NCI-H2081 treated with DMSO at 0.1 percent for 48 hours (cell line): ENCODE data around the gene RGS14.
A peak's percentile ranks its signal among the peaks of the same experiment; 100 is the strongest.
"Not testable (repeated sequence)": the region's sequence is repeated elsewhere in the genome, so short reads cannot be mapped to it uniquely, and the experiment has no call there.

Experiments used
- DNase-seq: peaks from one replicate; lab custom pipeline; 2025; lab: John Stamatoyannopoulos, UW

Gene RGS14

DNA sequence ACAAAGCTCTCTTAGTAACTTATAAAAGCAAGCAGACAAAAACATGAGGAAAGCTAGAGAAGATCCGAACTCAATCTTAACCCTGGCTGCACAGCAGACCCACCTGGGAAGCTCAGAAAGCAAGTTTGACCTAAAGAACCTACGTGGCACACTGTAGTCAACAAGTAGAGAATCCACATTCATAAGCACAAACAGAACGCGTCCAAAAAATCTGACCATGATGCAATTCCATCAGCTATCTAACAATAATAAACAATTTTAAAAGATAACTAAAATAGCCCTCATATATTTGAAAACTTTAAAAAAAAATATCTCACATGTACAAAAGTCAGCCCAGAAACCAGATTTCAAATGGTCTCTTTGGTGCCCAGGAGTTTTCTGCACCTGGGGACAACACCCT, 10.9 kb upstream of the RGS14 start:
- DNase-seq: no peak

DNA sequence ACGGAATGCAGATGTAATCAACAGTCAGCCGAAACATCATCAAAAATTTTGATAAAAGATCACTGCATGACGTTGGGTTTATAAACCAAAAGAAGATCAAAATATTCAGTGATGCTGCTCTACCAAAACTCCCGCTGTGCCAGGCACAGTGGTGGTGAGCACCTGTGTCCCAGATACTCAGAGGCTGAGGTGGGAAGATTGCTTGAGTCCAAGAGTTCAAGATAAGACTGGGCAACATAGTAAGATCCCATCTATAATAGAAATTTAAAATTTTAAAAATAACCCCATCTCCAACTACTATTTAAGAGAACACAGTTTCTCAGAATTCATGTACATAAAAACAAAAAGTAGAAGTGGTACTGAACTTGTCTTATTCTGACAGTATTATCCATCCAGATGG, 10.0 kb upstream of the RGS14 start:
- no peak for DNase-seq

DNA sequence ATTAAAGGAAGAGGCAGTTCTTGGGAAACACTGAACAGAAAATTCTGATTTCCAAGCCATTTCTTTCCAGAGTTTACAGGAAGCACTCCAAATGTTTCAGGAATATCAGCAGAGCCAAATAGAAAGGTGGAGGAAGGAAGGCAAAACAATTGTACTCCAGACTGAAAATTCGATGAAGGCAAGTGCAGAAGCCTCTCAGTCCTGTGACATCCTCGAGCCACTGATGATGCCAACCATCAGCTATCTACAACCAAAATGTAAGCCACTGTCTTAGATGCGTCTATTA, 8.4 kb upstream of the RGS14 start:
- DNase-seq: no peak

DNA sequence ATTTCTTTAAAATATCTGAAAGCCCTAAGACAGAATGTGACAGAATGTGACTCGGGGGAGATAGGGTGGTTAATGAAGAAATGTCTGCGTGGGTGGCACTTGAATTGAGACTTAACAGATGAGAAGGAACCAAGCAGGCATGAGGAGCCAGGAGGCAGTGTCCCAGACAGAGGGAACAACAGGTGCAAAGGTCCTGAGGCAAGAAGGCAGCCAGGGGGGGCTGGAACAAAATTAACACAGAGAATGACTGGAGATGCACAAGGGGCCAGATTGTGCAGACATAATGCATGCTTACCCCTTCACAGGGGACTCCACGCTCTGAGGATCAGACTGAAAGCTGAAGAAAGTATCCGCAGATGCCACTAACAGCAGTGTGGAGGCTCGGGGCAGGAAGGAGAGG, 8.0 kb upstream of the RGS14 start:
- no peak for DNase-seq

DNA sequence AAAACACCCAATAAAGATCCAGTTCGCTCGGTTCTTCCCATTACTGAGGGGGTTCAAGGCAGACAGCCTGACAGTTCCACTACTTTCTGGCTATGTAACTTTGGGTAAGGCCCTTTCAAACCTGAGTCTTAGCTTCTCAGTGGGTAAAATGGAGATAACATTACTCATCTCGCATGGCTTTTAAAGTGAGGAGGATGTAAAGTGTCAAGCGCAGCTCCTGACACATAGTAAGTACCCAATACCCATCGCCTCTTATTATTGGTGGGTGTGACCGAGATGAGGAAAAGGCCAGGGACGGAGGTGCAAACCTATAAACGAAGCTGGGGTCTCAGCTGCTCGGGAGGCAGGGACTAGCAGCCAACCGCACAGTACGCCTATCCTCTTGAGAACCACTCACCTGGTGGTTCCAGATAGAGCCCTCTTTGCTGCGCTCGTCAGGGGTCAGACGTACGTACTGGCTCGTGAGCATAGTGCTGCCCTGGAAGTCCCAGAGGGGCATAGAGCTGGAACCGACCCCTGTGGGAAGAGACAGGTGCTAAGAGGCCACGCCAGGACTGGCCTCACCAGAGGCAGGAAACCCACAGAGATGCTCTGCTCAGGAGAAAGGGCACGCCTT, 6.8 kb upstream of the RGS14 start:
- DNase-seq: no peak

DNA sequence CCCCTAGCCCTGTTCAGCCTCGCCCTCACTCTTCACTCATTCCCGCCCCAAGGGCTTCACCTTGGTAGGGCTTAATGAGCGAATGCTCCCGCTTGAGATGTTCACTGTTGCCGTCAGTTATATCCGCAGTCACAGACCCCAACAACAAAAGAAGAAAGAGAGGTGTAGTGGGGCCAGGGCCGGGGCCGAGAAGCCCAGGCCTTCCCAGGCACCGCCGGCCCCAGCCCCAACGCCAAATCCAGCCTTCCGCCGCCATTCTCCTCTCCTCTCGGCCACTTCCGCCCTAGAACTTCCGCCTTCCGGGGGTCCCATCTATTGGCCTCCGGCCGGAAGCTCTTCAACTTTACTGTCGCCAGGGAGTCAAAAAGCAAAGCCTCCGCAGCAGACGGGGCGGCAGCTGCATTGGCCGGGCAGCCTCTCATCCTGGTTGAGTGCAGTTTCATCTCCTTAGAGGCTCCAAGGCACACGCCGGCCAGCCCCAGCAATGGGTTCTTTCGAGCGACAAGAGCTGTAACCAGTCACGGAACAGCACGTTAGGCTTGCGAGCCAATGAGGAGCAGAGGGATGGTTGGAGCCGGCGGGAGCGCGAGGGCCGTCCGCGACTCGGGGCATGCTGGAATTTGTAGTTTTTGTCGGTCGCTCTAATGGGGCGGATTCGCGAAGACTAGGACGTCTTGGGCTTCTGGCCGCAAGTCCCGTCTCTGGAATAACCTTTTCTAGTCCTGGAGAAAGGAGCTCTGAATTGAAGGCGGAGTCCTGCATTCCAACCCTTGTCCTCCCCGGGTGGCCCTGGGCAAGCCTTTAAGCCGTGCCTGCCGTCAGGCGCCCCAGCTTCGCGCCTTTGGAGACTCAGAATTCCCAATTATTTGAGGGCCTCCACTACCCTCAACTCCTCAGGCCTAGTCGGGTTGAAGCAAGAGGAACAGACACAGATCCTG, 6.1 kb upstream of the RGS14 start, which contains the start of gene LMAN2:
Gene LMAN2, minus strand, starts transcription at position 277 of the 938 bp plus-strand sequence. Its CDS starts 21 bp downstream, at position 256.
- DNase-seq: peak; percentile 55

DNA sequence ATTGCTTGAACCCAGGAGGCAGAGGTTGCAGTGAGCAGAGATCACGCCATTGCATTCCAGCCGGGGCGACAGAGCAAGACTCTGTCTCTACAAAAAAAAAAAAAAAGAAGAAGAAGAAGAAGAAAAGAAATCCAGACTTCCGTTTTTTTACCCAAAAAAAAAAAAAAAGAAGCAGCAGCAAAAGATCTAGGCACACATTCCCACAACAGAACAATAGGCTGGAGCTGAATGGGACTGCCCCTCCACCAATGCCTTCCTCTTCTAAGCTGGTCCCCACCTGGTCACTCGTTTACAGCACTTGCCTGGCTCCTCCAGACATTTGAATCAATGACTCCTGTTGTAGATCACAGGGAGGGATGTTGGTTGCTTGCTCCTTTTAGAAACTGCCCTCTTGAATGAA, 4.6 kb upstream of the RGS14 start:
- DNase-seq: no peak

DNA sequence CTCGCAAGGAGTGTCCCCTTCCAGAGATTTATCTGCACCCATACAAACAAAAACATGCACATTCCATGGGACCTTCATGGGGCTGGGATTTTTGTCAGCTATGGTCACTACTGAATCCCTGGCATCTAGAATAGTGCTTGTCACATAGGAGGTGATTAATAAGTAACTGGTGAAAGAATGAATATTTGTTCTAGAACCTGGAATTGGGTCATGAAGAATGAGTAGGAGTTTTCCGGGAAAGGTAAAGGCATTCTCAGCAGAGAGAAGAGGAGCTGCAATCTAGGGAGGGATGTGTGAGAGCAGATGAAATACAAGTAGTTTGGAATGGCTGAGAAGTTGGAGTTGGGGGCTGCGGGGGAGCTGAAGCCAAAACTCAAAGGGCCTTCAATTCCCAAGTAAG, 3.5 kb upstream of the RGS14 start:
- DNase-seq: no peak

DNA sequence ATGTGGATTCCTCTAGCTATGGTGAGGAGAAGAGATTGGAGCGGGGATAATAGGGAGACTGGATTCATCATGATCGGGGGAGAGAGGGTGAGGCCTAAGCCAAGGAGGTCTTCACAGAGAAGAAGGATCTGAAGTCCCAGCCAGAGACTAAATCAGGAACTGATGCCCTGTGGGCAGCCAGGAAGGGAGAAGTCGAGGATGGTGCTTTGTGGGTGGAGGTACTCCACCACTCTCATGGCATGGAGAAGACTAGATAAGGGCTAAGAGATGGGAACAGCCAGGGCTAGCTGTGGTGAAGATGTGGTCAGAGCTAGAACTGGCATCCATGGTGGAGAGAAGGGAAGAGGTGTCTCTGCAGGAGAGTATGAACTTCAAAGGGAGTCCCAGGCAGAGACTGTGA, 3.0 kb upstream of the RGS14 start:
- DNase-seq: no peak

DNA sequence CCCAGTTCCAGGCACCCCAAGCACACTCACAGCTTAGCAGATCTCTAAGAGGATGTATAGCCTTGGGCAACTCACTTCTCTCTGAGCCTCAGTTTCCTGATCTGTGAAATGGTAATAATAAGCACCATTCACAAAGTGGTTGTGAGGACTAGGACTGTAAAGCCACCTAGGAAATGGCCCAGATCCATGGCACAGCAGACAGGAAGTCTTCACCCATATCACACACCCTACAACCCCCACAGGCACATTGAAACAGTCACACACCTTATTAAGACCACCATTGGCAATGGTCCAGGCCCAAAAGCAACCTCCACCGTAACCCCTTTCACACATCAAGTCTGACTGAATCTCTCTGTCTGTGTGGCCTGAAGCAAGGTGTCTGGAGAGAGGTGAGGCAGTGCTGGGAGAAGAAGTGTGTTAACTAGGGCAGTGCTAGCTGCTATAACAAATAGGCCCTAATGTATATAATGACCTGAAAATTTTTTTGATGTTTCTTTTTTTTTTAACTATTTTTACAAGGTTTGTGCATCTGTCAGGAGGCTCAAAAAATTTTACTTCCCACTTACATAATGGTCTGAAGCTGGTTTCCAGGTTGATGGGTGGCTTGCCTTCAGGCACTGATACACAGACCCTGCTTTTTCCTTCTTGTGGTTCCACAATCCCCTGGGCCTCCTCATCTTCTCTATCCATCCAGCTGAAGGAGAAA, 2.4 kb upstream of the RGS14 start:
- no peak for DNase-seq

DNA sequence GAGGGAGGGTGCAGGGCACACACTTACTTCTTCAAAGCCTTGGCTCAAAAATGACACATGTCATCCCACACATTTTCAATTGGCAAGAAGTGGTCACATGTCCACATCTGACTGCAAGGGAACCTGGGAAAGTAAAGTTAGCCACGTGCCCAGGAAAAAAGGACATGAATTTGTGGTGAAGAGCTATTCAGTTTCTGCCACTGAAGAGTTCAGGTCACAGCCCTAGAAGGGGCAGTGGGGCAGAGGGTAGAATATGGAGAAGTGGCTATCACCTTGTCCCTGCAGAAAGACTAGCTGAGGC, 1.9 kb upstream of the RGS14 start:
- DNase-seq: no peak

DNA sequence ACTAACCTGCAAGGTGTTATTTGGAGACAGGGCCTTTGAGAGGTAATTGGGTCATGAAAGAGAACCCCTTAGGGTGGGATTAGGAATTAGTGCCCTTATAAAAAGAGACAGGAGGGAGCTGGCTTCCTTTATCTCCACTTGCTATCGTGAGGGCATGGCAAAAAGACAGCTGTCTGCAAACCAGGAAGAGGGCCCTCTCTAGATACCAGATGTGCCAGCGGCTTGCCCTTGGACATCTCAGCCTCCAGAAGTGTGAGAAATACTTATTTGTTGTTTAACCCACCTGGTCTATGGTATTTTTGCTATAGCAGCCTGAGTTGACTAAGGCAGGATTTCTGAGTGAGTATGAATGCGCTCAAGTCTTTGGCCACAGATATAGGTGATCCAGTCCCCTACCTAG, 978 bp upstream of the RGS14 start:
- no peak for DNase-seq

DNA sequence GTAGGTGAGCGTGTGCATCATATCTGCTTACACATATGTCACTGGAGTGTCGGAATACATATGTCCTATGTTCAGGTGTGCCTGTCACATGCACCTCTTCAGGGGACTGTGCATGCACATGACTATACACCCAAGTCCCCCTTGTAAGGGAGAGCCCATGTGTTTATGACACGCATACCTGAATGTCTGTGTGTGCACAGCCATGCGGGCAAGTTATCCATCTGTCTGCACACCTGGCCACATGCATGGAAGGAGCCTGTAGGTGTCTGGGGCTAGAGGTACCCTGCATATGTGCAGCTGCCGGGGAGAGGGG, 622 bp upstream of the RGS14 start:
- no peak for DNase-seq

DNA sequence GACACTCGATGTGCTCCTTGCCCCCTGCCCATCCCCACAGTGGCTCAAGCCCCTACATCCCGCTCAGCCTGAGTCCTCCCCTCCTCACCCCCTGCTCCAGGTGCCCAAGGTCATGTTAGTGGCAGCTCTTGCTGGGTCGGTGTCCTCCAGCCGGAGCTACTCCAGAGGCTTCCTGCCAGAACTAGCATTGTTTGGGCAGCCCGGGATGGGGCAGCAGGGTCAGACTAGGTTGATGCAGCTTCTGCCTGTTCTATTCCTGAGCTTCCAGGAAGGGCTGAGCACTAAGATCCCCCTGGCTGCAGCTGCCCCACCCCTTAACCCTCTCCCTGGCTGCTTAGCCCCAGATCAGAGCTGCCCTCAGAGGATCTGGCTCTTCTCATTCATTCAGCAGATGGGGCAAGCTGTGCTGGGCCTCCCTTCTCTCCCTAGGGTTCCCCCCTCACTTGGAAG, 671 bp downstream of the RGS14 start:
- DNase-seq: no peak

DNA sequence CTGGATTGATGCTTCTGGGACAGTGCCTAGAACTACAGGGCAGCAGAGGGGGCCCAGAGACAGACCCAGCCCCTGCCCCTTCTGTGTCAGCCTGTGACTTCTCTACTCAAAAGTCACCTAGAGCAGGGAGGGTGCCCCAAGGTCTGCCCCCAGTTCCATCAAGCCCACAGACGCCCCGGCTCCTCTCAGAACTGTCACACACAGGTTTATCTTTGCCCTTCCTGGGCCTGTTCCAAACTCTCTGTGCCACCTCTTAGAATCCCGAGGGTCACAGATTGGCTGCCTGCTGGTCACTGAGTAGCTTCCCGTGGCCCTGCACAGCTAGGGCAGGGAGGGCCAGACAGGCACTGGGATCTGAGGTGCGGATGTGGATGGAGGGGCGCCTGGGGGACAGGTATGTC, 1.7 kb downstream of the RGS14 start:
- DNase-seq: no peak

DNA sequence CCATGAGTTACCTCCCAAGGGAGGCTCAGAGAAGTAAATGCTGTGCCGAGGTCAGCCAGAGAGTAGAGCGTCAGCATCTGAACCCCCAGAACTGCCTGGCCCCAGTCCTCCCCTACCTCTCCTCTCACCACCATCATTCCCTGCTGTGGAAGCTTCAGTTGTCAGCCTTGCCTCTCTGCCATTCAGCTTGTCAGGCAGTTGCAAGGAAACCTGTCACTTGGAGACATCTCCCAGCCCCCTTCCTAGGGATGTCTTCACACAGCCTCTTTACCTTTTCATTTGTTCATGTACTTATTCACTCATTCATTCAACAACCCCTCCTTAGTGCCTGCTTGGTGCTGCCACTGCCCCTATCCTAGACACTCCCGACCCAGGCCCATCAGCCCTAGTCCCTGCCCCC, 2.1 kb downstream of the RGS14 start:
- DNase-seq: no peak

DNA sequence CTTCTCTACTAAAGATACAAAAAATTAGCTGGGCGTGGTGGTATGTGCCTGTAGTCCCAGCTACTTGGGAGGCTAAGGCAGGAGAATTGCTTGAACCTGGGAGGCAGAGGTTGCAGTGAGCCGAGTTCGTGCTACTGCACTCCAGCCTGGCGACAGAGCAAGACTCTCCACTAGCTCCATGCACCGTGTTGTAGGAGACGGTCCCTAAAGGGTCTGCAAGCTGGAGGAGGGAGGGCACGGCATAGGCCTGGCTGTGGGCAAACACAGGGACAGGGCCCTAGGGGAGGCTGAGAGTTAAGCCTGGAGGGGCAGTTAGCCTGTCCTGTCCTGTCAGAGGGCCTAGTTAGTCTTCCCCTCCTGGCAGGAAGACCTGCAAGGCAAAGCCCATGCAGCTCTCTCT, 3.0 kb downstream of the RGS14 start:
- DNase-seq: not testable (repeated sequence)

DNA sequence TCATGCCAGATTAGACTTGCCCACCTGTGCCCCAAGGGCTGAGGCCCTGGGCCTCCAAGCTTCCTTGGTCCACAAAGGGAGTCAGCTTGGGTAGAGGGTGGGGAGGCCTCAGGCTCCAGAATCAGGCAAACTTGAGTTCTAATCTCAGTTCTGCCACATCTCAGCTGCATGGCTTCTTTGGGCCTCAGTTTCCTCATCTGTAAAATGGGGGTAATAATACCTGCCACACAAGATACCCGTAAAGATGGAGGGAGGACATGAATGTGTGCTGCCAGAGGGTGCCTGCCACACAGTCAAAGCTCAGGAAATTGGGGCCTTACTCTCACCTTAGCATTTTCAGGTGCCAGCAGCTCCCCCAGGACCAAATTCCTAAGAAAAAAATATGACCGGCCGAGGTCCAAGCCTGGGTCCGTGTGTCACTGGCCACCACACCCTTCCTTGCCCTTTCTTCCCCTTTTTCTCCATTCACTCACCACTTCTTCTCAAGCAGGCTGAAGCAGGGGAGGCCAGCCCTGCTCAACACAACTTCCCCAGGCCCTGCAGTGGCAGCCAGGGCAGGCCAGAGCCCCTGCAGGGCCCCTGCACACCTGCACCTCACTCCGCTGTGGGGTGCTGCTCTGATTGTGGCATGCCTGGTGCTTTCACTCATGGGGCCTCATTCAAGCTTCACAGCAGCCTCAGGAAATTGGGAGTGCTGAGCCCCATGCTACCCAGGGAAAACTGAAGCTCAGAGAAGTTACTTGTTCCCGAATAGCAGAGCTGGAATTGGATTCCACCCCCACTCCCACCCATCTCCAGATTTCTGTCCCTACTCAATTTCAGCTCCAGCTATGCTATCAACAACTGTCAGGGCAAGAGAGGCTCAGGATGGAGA, 3.9 kb downstream of the RGS14 start:
- no peak for DNase-seq

DNA sequence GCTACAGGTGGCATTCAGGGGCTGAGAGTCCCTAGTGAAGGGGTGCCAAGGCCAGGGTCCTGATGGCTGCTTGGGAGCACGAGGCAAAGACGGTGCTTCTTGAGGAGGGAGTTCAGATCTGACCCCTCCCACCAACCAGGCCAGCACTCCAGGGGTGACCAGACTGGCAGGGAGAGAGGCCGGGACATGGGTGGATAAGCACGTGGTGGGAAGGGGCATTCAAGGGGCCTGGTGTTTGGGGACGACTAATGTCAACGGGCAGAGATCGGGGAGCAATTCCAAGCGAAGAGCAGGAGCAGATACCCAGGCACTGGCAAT, 4.5 kb downstream of the RGS14 start:
- no peak for DNase-seq

DNA sequence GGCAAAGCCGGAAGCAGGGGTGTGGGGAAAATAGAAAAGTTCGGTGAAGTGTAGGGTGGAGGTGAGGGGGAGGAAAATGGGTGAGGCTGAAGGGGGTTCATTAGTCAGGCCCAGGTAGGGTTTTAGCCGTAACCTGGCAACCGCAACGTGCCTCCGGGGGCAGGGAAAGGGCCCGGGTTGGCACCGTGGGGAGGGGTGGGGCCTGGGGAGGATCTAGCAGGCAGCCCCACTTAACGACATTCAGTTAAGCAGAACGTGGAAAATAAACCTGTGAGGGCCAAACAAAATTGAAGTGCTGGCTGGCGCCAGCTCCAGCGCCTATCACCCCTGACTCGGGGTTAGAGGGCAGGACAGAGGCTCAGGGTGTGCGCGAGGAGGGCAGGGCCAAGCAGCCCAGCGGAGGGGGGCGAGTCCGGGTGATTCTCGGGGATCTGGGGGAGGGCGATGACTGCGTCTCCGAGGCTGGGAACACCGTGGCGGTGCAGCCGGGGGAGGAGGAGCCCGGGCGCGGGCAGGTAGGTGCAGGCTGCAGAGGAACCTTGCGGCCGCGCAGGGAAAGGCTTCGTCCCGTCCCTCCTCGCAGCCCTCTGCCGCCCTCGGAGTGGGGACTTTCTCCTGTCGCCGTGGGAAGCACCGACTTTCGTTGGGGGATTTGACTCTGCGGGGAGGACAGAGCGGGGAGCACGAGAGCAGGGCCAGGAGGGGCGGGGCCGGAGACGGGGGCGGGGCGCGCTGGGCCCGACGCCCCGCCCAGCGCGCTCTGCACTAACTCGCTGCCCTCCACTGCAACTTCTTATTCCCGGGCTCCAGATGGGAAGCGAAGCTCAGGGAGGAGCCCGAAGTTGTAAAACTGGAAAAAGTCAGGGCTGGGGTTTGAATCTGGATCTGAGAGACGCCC, 5.1 kb downstream of the RGS14 start:
- DNase-seq: no peak

DNA sequence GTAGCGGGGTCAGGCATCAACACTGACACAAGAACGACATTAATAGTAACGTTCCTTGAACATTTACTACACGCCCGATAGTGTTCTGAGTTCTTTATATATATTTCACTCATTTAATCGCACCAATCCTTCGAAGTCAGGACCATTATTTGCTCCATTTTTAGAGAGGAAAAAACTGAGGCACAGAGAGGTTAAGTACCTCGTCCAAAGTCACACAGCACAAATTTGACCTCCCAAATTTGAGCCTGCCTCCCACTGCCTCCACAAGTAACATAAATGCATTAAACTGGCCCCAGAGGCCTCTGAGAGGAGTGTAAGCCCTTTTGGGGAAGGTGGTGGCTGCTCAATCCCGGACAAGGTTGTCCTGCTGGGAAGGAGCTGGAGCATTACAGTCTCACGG, 5.8 kb downstream of the RGS14 start:
- DNase-seq: no peak
